HG02798 (cell line): ENCODE measurements around the gene TBPL1.
A peak's percentile ranks its signal among the peaks of the same experiment; 100 is the strongest.
"Not testable (repeated sequence)": the region's sequence is repeated elsewhere in the genome, so short reads cannot be mapped to it uniquely, and the experiment has no call there.

Experiments
- ATAC-seq: cut with Tn5 transposase; IDR thresholded peaks from one replicate; pipeline ENCODE4 v1.9.1; 2021; ENCODE audit warnings: mild to moderate bottlenecking; ENCODE audit not compliant: unreplicated experiment, poor library complexity

TBPL1 gene

GRCh38 chr6:133951881-133952814 lies 876 bp upstream of the TBPL1 start:
- ATAC-seq = peak; percentile 53

DNA sequence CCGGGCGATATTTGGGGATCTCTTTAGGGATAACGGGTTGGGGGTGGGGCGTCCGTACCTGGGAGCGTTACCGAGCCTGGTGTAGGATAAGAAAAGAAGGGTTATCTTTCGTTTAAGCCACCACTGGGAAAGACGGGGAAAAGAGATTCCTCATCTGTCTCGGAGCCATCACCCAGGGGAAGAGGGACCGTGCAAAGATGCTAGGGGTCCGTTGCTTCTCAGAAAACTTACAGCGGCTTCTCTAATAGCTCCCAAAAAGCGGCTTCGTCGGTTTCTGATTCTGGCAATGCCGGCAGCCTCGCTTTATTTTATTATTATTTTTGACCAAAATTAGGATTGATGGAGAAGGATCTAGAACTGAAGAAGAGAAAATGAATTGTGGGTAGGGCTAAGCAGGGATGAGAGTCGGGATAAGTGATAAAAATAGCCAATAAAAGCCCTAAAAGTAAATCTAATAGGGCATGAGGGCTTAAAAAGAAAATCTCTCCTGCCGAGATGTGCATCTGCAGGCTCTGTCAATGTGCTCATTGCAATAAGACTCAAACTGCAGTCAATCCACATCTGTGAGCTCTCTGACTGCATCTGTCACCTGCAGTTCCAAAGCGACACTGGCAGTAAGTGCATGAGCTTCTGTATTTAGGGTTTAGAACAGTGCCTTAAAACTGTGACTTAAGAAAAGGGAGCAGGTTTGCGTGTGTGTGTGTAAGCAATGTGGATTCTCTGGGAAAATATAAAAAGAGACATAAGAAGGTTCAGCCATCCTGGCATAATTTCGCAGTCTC lies 801 bp downstream of the TBPL1 start:
- ATAC-seq = no peak

GRCh38 chr6:133954657-133955576 lies 1.9 kb downstream of the TBPL1 start:
- no peak for ATAC-seq

GRCh38 chr6:133955582-133956415 lies 2.8 kb downstream of the TBPL1 start:
- no peak for ATAC-seq

GRCh38 chr6:133956416-133957049 lies 3.5 kb downstream of the TBPL1 start:
- ATAC-seq = no peak

DNA sequence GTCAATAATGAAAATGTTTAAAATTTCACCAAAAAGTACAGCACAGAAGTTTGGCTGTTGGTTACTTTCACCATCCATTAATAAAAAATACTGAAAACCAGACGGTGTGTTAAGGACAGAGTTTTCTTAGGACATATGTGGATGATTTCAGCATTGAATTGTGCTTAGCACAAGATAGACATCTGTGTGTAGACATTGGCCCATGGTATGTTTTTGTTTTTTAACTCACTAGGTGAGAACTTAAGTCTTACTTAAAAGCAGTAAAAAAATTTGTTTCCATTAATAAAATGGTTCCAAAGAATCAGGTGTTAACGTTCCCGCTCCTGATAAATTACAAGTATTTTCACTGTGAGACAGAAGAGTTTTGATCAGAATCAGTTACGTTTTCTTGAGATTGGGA lies 4.2 kb downstream of the TBPL1 start:
- ATAC-seq = no peak

GRCh38 chr6:133957780-133958242 lies 4.8 kb downstream of the TBPL1 start:
- no peak for ATAC-seq

DNA sequence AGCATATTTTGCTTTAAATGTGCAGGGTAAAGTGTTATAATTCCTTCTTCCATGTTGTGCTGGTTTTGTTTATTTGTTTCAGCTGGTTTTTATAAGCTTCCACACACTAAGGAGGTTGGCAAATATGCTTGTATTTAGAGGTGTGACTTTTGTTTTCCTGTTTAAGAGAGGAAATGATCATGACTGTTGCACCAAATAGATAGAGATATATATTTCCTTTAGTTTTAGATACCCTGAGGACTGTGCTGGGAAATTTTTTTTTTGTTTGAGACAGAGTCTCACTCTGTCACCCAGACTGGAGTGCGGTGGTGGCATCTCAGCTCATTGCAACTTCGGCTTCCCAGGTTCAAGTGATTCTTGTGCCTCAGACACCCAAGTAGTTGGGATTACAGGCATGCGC lies 5.8 kb downstream of the TBPL1 start:
- ATAC-seq = no peak

DNA sequence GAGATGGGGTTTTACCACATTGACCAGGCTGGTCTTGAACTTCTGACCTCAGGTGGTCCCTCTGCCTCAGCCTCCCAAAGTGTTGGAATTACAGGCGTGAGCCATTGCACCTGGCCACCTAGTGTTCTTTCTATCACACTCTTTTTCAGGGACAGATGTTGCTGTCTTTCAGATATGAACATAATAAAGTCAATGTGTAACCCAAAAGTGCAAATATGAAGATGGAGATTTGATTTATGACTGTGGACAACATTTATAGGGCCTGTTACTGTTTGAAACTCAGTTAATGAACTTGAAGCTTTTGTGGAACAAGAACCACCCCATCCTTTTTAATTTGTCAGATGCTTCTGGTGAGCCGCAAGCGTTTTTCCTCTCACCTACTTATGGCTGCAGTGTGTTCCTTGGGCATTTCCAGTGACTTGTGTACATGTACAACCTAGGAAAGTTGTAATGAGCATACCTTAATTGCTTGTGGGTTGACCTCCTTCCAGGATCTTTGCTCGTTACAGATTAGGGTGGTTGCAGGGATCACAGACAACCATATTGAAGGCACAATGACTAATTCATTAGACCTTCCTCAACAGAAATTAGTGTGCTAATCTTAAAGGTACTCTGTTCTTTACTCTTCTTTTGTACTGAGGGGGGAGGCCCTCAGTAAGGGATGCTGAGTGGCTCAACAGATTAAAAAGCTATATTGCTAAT lies 6.8 kb downstream of the TBPL1 start:
- no peak for ATAC-seq

DNA sequence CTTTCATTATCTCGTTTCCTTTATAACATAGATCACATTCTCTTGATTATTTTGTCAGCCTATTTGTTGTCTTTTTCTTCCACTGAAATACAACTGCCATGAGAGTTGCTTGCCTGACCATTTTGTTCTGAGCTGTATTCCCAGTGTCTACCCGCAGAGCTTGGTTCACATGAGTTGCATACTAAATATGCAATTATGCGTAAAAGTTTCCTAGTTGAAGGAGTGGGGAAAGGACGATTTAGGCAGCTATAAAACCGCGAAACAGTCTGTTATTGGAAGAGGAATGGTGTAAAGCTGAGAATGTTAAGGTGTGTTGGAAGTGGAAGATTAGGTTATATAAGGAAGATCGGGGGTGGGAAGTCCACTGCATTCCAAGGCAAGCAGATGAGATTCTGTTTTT lies 8.8 kb downstream of the TBPL1 start:
- no peak for ATAC-seq

GRCh38 chr6:133964052-133964451 lies 11.0 kb downstream of the TBPL1 start:
- ATAC-seq = no peak

- no peak for ATAC-seq
Observed at GRCh38 chr6:133964702-133965101, 11.7 kb downstream of the TBPL1 start.

DNA sequence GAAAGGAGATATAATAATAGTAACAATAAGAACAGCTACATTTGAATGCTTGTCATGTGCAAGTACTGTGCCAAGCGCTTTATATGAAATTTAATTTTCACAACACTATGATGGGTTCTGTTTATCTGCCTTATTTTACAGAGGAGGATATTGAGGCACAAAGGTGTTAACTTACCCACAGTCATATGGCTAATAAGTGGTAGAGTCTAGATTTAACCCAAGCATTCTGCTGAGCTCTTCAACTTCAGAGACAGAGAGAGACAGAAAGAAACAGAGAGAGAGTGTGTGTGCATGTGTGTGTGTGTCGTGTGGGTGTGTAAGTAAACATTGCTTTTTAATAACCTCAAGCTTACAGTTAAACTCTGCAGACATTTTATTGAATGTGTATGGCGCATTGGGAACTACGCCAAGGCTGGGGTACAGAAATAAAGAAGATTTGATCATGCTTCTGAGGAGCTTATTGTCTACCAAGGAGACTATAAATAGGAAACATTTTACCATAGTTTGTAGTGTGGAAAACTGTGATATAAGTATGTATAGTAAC lies 12.9 kb downstream of the TBPL1 start:
- no peak for ATAC-seq

- ATAC-seq = peak; percentile 87
Observed at GRCh38 chr6:133966654-133967329, 13.8 kb downstream of the TBPL1 start.

- ATAC-seq = no peak
Observed at GRCh38 chr6:133967347-133967746, 14.3 kb downstream of the TBPL1 start.

DNA sequence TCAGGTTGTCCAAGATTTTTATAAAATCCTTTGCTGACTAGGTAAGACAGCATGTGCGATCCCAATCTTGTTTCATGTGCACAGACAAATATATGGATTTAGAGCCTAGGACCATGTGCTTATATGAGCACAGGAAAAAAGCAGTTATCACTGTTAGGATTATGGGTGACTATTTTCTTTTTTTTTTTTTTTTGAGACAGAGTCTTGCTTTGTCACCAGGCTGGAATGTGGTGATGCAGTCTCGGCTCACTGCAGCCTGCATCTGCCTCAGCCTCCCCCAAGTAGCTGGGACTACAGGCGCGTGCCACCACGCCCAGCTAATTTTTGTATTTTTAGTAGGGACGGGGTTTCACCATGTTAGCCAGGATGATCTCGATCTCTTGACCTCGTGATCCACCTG lies 14.8 kb downstream of the TBPL1 start:
- ATAC-seq = not testable (repeated sequence)

- no peak for ATAC-seq
Observed at GRCh38 chr6:133969285-133969920, 16.4 kb downstream of the TBPL1 start.
